ENCODE results near the gene NKD2. TPM values are rescaled to one million over a fixed set of nuclear protein-coding genes. Genes with fewer than 3 reads are reported as not detected.
"Not testable (repeated sequence)": the region's sequence is repeated elsewhere in the genome, so short reads cannot be mapped to it uniquely, and the experiment has no call there.

The NKD2 gene
- polyA plus RNA-seq, 1 donor = 2.4 TPM

GRCh38 chr5:1013238-1013947, 4.8 kb downstream of the NKD2 start:
- DNase-seq (ENCODE audit: low read depth) = no peak

- DNase-seq (ENCODE audit: low read depth) = no peak
Observed at GRCh38 chr5:1013948-1014301, 5.3 kb downstream of the NKD2 start.

- DNase-seq (ENCODE audit: low read depth) = no peak
Observed at GRCh38 chr5:1014346-1014745, 5.7 kb downstream of the NKD2 start.

- no peak for DNase-seq (ENCODE audit: low read depth)
Observed at GRCh38 chr5:1014781-1015221, 6.2 kb downstream of the NKD2 start.

GRCh38 chr5:1015507-1015906, 6.9 kb downstream of the NKD2 start:
- DNase-seq (ENCODE audit: low read depth) = no peak

- DNase-seq (ENCODE audit: low read depth) = no peak
Observed at GRCh38 chr5:1016036-1016435, 7.4 kb downstream of the NKD2 start.

- DNase-seq (ENCODE audit: low read depth) = no peak
Observed at GRCh38 chr5:1016476-1016875, 7.9 kb downstream of the NKD2 start.

GRCh38 chr5:1017056-1017455, 8.5 kb downstream of the NKD2 start:
- DNase-seq (ENCODE audit: low read depth) = no peak

GRCh38 chr5:1017691-1018455, 9.3 kb downstream of the NKD2 start:
- no peak for DNase-seq (ENCODE audit: low read depth)

- DNase-seq (ENCODE audit: low read depth) = no peak
Observed at GRCh38 chr5:1018596-1018995, 10.0 kb downstream of the NKD2 start.

GRCh38 chr5:1019001-1019905, 10.7 kb downstream of the NKD2 start:
- DNase-seq (ENCODE audit: low read depth) = no peak

GRCh38 chr5:1020452-1020961, 11.9 kb downstream of the NKD2 start:
- DNase-seq (ENCODE audit: low read depth) = no peak

- peak; percentile 53 for DNase-seq (ENCODE audit: low read depth)
Observed at GRCh38 chr5:1021136-1021968, 12.8 kb downstream of the NKD2 start.

GRCh38 chr5:1021969-1022336, 13.4 kb downstream of the NKD2 start:
- not testable (repeated sequence) for DNase-seq (ENCODE audit: low read depth)

GRCh38 chr5:1026700-1027621, 18.4 kb downstream of the NKD2 start:
- no peak for DNase-seq (ENCODE audit: low read depth)

- no peak for DNase-seq (ENCODE audit: low read depth)
Observed at GRCh38 chr5:1027631-1028441, 19.2 kb downstream of the NKD2 start.

- no peak for DNase-seq (ENCODE audit: low read depth)
Observed at GRCh38 chr5:1028481-1029281, 20.1 kb downstream of the NKD2 start.

GRCh38 chr5:1029282-1029944, 20.8 kb downstream of the NKD2 start:
- DNase-seq (ENCODE audit: low read depth) = no peak
